HepG2 (cell line): ENCODE measurements around the gene ETFA. TPM values are rescaled to one million over a fixed set of nuclear protein-coding genes. Genes with fewer than 3 reads are reported as not detected.
A peak's percentile ranks its signal among the peaks of the same experiment; 100 is the strongest.

Experiments
- BRD4 ChIP-seq: sonication (generic); formaldehyde crosslinking; IDR thresholded peaks from 2 replicates; pipeline ENCODE4 v1.4.0; 2020; ENCODE audit warnings: missing genetic modification reagents
- CEBPG ChIP-seq: IDR thresholded peaks from 2 replicates; pipeline ENCODE4 v1.6.1; 2016
- FOXA3 ChIP-seq: IDR thresholded peaks from 2 replicates; pipeline ENCODE4 v1.6.1; 2016; ENCODE audit warnings: missing genetic modification reagents, missing compliant biosample characterization
- NCOA5 ChIP-seq: sonication (generic); formaldehyde crosslinking; IDR thresholded peaks from 2 replicates; pipeline ENCODE4 v1.4.0; 2020; ENCODE audit warnings: missing genetic modification reagents
- RBAK ChIP-seq: sonication (generic); formaldehyde crosslinking; IDR thresholded peaks from 2 replicates; pipeline ENCODE4 v1.5.1; 2020; ENCODE audit warnings: mild to moderate bottlenecking, missing genetic modification reagents
- TARDBP ChIP-seq: sonication (generic); formaldehyde crosslinking; IDR thresholded peaks from 2 replicates; pipeline ENCODE4 v1.8.0; 2022; ENCODE audit warnings: mild to moderate bottlenecking, missing genetic modification reagents
- ZBTB46 ChIP-seq: sonication (generic); formaldehyde crosslinking; IDR thresholded peaks from 2 replicates; pipeline ENCODE4 v1.4.0; 2020; ENCODE audit warnings: mild to moderate bottlenecking, missing genetic modification reagents, borderline replicate concordance
- ZNF274 ChIP-seq: sonication (generic); formaldehyde crosslinking; IDR thresholded peaks from 2 replicates; pipeline ENCODE4 v1.5.1; 2020; ENCODE audit warnings: mild to moderate bottlenecking, missing genetic modification reagents
- ZNF318 ChIP-seq: sonication (generic); formaldehyde crosslinking; IDR thresholded peaks from 2 replicates; pipeline ENCODE4 v1.4.0; 2020; ENCODE audit warnings: mild to moderate bottlenecking, missing genetic modification reagents
- ZNF605 ChIP-seq: sonication (generic); formaldehyde crosslinking; IDR thresholded peaks from 2 replicates; pipeline ENCODE4 v1.8.0; 2022; ENCODE audit warnings: mild to moderate bottlenecking, missing genetic modification reagents
- polyA plus RNA-seq, 8 experiments: library from polyadenylated mRNA; depleted of rRNA in 3 of 8; stranded (reverse) in 7 of 8; unstranded in 1 of 8; fragments of >200 nt; fragmentation: Illumina TruSeq in 4 of 8; extraction: Trizol in 4 of 8; gene quantifications; 2 replicates each; pipeline versions ENCODE4 v1.2.1 to v1.2.3, GENCODE V29; 2011 to 2016; ENCODE audit warnings: low read depth in 4 of 8, missing spikeins in 1 of 8, mixed read lengths in 1 of 8; ENCODE audit not compliant: insufficient read depth in 1 of 8
- total RNA-seq, 5 experiments: library from RNA; depleted of rRNA; stranded (reverse); fragments of >200 nt; fragmentation: Illumina TruSeq; extraction: Trizol; gene quantifications; 2 replicates each; pipeline ENCODE4 v1.2.3, GENCODE V29; 2016; ENCODE audit warnings: low read depth in 1 of 5
- TF ChIP-seq, protein P1 (sequence below): IDR thresholded peaks from 2 replicates; pipeline ENCODE4 v1.6.1; 2012; ENCODE audit warnings: inconsistent platforms
- TF ChIP-seq, protein P2 (sequence below): sonication (generic); formaldehyde crosslinking; IDR thresholded peaks from 2 replicates; pipeline ENCODE4 v1.4.0; 2020; ENCODE audit warnings: missing genetic modification reagents, mild to moderate bottlenecking, borderline replicate concordance
- TF ChIP-seq, protein P3 (sequence below): sonication (generic); formaldehyde crosslinking; IDR thresholded peaks from 2 replicates; pipeline ENCODE4; 2020; ENCODE audit warnings: missing genetic modification reagents, mild to moderate bottlenecking, borderline replicate concordance

ETFA gene
- total and polyA plus RNA-seq, 2 of the 13 experiments (the other 11 are each of a cell fraction or from before 2014, with no cell fraction given), result 291 to 396 TPM

- TF ChIP-seq FOXA3 (CRISPR knock-in tag), result peak; percentile 48; the same call in 1 of the 2 replicates
- TF ChIP-seq, protein P1, sequence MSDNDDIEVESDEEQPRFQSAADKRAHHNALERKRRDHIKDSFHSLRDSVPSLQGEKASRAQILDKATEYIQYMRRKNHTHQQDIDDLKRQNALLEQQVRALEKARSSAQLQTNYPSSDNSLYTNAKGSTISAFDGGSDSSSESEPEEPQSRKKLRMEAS, result peak; percentile 83
- TF ChIP-seq ZNF274 (CRISPR knock-in tag), result 0 out of 2 replicates have a peak, but pooled peaks have one; percentile 29
- TF ChIP-seq TARDBP (CRISPR knock-in tag), result peak; percentile 46; the same call in 1 of the 2 replicates
- TF ChIP-seq ZNF318, result no peak
- TF ChIP-seq BRD4, result no peak
- TF ChIP-seq, protein P2, sequence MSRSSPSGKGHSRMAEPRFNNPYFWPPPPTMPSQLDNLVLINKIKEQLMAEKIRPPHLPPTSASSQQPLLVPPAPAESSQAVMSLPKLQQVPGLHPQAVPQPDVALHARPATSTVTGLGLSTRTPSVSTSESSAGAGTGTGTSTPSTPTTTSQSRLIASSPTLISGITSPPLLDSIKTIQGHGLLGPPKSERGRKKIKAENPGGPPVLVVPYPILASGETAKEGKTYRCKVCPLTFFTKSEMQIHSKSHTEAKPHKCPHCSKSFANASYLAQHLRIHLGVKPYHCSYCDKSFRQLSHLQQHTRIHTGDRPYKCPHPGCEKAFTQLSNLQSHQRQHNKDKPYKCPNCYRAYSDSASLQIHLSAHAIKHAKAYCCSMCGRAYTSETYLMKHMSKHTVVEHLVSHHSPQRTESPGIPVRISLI (CRISPR knock-in tag), result no peak
- 0 out of 2 replicates have a peak, but pooled peaks have one; percentile 28 for TF ChIP-seq ZNF605
- no peak for TF ChIP-seq NCOA5
- 0 out of 2 replicates have a peak, but pooled peaks have one; percentile 19 for TF ChIP-seq RBAK (CRISPR knock-in tag)
- TF ChIP-seq ZBTB46 (CRISPR knock-in tag), result no peak
- TF ChIP-seq CEBPG (CRISPR knock-in tag), result peak; percentile 37; the same call in 1 of the 2 replicates
- TF ChIP-seq, protein P3, sequence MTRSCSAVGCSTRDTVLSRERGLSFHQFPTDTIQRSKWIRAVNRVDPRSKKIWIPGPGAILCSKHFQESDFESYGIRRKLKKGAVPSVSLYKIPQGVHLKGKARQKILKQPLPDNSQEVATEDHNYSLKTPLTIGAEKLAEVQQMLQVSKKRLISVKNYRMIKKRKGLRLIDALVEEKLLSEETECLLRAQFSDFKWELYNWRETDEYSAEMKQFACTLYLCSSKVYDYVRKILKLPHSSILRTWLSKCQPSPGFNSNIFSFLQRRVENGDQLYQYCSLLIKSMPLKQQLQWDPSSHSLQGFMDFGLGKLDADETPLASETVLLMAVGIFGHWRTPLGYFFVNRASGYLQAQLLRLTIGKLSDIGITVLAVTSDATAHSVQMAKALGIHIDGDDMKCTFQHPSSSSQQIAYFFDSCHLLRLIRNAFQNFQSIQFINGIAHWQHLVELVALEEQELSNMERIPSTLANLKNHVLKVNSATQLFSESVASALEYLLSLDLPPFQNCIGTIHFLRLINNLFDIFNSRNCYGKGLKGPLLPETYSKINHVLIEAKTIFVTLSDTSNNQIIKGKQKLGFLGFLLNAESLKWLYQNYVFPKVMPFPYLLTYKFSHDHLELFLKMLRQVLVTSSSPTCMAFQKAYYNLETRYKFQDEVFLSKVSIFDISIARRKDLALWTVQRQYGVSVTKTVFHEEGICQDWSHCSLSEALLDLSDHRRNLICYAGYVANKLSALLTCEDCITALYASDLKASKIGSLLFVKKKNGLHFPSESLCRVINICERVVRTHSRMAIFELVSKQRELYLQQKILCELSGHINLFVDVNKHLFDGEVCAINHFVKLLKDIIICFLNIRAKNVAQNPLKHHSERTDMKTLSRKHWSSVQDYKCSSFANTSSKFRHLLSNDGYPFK (CRISPR knock-in tag), result no peak
Measured at GRCh38 chr15:76196269-76197231, 114.7 kb downstream of the ETFA start (continued).
